SKM-1 (cell line): ENCODE results near the gene TNPO3.
"Not testable (repeated sequence)": the region's sequence is repeated elsewhere in the genome, so short reads cannot be mapped to it uniquely, and the experiment has no call there.

Experiments
- DNase-seq: peaks from one replicate; lab custom pipeline; 2025; ENCODE audit not compliant: unreplicated experiment; lab: John Stamatoyannopoulos, UW

The TNPO3 gene

GRCh38 chr7:129072479-129073011 is 17.6 kb upstream of the TNPO3 start:
- DNase-seq, result peak; percentile 93

DNA sequence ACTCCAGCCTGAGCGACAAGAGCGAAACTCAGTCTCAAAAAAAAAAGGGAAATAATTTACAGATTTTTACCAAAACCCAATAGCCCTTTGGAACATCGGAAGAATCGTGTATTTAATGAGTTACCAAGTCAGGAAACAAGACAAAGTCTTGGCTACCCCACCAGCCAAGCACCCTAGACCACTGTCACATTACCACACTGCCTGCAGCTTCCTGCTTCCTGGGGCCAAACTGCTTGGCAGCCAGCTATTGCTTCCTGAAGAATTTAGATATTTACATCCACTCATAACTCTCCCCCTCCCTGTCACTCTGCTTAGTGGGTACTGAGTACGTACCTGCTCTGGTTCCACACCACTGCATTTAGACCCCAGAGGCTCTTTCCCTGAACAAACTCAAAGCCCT is 14.1 kb upstream of the TNPO3 start:
- DNase-seq, result peak; percentile 7

GRCh38 chr7:129067943-129068548 is 13.1 kb upstream of the TNPO3 start:
- no peak for DNase-seq

DNA sequence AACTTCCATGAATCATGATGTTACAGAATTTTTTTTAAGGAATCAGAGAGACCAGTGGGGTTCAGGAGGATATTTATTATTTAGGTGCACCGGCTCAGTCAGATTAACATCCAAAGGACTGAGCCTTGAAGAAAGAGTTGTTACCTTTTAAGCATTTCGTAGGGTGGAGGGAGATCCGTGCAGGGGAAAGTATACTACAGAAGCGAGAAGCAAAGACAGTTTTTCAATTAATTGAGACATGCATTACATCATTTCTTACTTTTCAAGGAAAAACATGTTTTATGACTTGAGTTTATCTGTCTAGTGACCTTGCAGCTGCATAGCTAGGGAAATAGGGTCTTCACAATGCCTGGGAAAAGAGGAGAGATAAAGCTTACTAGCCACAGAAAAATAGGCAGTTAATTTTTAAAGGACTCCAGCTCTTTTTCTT is 12.2 kb upstream of the TNPO3 start:
- DNase-seq, result not testable (repeated sequence)

DNA sequence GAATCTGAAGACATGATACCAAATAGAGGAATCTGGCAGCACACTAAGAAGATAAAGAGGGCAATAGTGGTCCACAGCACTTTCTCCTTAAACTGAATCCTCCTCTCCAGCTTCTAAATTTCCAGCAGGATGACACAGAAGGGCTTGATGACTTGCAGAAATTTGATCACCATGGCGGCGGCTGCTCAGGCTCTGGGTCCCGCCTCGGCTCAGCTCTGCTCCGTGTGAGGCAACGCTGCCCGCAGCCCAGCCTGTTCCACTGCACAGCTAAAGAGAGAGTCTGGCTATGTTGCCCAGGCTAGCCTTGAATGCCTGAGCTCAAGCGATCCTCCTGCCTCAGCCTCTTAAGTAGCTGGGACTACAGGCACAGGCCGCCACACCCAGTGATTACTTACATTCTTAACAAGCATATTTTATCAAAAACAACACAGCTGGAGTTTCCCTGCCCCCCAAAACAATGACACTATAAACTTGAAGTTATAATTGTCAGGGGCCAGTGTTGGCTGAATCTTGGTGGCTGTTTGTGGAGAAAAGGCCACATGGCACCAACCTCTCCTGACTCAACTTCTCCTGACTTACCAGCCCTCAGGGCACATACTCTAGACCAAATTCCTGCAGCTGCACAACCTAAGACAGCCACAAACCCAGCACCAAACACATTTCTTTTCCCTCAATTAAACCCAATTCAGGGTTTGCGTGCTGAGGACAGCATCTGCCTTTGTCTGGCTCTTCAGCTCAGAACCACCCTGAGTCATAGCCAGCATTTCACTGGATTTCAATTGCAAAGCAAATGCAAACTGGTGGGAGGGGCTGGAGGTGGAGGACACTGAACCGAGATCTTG is 11.6 kb upstream of the TNPO3 start:
- DNase-seq, result no peak

- DNase-seq, result no peak
Observed at GRCh38 chr7:129055861-129056464, 1.1 kb upstream of the TNPO3 start.

- DNase-seq, result peak; percentile 55
Observed at GRCh38 chr7:129055294-129055816, 444 bp upstream of the TNPO3 start.

GRCh38 chr7:129053938-129054437 is 923 bp downstream of the TNPO3 start:
- no peak for DNase-seq

- no peak for DNase-seq
Observed at GRCh38 chr7:129052441-129052840, 2.5 kb downstream of the TNPO3 start.

DNA sequence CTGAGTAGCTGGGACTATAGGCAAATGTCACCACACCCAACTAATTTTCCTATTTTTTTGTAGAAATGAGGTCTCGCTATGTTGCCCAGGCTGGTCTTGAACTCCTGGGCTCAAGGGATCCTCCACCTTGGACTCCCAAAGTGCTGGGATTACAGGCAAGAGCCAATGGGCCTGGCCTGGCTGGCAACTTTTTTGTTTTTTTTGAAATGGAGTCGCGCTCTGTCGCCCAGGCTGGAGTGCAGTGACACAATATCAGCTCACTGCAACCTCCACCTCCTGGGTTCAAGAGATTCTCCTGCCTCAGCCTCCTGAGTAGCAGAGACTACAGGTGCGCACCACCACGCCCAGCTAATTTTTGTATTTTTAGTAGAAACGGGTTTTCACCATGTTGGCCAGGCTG is 3.5 kb downstream of the TNPO3 start:
- DNase-seq, result not testable (repeated sequence)

- DNase-seq, result no peak
Observed at GRCh38 chr7:129047761-129048160, 7.2 kb downstream of the TNPO3 start.

GRCh38 chr7:129045682-129046081 is 9.2 kb downstream of the TNPO3 start:
- no peak for DNase-seq

GRCh38 chr7:129043012-129043411 is 11.9 kb downstream of the TNPO3 start:
- DNase-seq, result no peak

DNA sequence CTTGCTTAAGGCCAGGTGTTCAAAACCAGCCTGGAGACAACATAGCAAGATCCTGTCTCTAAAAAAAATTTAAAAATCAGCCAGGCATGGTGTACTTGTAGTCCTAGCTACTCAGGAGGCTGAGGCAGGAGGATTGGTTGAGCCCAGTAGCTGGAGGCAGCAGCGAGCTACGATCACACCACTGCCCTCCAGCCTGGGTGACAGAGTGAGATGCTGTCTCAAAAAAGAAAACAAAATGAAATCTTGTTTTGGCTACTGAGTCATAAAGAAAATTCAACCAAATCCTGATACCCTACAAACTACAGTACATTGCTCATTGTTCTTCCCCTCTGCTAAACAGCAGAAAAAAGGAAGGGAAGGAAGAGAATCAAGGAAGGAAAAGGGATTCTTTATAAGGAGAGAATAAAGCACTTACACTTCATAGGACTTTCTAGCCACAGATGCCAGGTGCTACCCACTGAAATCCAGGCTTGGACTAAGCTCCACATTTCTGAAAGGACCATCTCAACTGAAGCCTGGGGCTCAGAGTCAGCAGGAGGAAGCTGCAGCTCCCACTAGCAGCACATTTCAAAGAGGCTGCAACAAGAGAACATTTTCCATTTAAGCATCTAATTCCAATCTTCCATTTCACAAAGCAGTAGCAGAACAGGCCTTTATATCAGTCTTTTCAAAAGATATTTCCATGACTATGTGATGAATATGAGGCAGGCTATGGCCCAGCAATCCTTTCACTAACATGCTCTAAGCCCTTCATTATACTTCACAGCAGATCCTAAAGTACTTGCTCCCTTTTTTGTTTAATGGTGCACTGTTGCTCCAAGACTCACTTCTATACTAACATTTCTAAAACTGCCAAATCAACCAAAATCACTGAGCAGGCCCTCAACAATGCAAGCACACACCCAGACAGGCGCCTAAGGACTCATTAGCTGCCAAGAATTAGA is 13.5 kb downstream of the TNPO3 start:
- DNase-seq, result no peak

DNA sequence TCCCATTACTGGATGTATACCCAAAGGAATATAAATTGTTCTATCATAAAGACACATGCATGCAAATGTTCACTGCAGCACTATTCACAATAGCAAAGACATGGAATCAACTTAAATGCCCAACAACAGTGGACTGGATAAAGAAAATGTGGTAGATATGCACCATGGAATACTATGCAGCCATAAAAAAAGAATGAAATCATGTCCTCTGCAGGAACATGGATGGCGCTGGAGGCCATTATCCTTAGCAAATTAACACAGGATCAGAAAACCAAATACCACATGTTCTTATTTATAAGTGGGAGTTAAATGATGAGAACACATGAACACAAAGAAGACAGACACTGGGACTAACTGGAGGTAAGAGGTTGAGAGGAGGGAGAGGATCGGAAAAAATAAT is 16.4 kb downstream of the TNPO3 start:
- not testable (repeated sequence) for DNase-seq

GRCh38 chr7:129037585-129037984 is 17.3 kb downstream of the TNPO3 start:
- DNase-seq, result no peak

DNA sequence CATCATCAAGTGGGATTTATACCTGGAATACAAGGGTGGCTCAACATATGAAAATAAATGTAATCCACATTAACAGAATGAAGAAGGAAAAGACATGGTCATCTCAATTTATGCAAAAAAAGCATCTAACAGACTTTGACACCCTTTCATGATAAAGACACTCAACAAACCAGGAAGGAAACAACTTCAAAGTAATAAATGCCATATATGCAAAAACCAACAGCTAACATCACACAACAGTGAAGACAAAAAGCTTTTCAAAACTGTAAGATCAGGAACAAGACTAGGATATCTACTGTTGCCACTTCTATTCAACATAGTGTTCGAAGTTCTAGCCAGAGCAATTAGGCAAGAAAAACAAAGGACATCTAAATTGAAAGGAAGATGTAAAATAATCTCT is 22.9 kb downstream of the TNPO3 start:
- no peak for DNase-seq

DNA sequence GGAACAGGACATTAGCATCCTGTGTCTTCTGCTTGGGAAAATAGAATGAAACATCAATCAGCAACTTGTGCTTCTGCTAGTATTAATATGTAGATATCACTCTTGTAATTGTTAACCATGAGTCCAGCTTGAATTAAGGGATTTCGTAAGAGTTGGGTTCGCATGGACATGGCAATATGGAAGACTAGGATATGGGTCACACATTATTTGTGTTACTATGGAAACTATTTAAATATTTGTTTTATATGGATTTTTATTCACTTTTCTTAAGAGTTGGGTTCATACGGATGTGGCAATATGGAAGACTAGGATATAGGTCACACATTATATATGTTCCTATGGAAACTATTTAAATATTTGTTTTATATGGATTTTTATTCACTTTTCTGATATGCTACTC is 24.5 kb downstream of the TNPO3 start:
- DNase-seq, result no peak

DNA sequence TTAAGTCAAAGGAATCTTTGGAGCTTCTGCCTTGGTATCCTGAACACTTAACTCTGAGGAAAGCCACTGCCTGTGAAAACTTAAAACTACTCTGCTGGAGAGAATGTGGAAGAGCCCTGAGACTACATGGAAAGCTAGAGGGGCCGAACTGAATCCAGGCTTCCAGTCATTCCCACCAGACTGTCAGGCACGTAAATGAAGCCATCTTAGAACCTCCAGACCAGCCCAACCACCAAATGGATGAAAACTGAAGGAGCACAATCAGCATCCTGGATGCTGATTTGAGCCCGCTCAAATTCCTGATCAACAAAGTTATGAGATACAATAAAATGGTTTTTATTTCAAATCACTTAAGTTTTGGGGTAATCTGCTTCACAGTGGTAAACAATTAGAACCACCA is 30.8 kb downstream of the TNPO3 start:
- no peak for DNase-seq

DNA sequence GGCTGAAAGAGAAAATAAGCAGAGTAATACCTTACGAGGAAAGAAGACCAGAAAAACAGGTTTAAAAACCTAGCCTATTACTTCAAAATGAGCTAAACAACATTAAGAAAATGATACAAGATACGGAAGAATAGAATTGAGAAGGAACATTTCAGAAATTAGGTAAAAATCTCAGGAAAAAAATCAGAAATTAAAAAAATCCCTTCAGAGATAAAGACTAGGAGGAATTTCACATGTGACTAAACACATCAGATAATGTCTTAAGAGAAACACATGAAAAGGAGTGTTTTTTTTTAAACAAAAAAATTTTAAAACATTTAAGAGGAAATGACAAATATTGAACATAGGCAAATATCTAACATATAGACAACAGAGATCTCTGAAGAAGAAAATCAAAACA is 33.3 kb downstream of the TNPO3 start:
- no peak for DNase-seq
